Uterus (tissue), 2 donors: ENCODE measurements around the gene PAK3.

Experiments used
- CTCF ChIP-seq, 4 experiments: fragments of 200-600 bp in 2 of 4; fragments of 450-650 bp in 2 of 4; sonication (generic) in 2 of 4; IDR thresholded peaks; one replicate each; pipeline ENCODE4 v1.5.1; 2016 to 2019; ENCODE audit warnings: antibody characterized with exemption in 4 of 4, mild to moderate bottlenecking in 2 of 4, moderate library complexity in 1 of 4
- POLR2A ChIP-seq, 2 donors: fragments of 450-650 bp; IDR thresholded peaks; one replicate each; pipeline ENCODE4 v1.6.1; 2016; ENCODE audit warnings: antibody characterized with exemption in 2 of 2, mild to moderate bottlenecking in 1 of 2, moderate library complexity in 1 of 2

- no peak for TF ChIP-seq CTCF (IDR thresholded peaks at IDR 0.05)
- TF ChIP-seq POLR2A (IDR thresholded peaks at IDR 0.05) = no peak
Measured at GRCh38 chrX:111110098-111110775, 14.2 kb downstream of the PAK3 start.
